Inflammatory macrophage treated with lipopolysaccharide for 4 hours (primary cell): ENCODE results near the gene S100PBP.

ENCODE experiments used
- DNase-seq: peaks from one replicate; pipeline ENCODE4 v3.0.0-alpha.2; 2020

The S100PBP gene

GRCh38 chr1:32871364-32872191 is 54.1 kb downstream of the S100PBP start:
- no peak for DNase-seq

DNA sequence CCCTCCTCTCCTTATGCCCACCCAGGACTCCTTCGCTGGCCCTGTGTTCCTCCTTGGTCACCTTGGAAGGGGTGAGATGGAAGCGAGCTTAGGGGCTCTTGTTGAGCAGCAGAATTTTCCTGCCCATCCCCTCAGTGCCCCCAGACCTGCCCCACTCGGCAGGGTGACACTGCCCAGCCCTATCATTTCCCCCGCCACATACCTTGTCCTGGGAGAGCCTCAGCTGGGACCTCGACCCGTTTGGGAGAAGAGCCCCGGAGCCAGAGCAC is 54.7 kb downstream of the S100PBP start:
- DNase-seq: no peak

- DNase-seq: no peak
These were observed 56.0 kb downstream of the S100PBP start for GRCh38 chr1:32873484-32873883.

DNA sequence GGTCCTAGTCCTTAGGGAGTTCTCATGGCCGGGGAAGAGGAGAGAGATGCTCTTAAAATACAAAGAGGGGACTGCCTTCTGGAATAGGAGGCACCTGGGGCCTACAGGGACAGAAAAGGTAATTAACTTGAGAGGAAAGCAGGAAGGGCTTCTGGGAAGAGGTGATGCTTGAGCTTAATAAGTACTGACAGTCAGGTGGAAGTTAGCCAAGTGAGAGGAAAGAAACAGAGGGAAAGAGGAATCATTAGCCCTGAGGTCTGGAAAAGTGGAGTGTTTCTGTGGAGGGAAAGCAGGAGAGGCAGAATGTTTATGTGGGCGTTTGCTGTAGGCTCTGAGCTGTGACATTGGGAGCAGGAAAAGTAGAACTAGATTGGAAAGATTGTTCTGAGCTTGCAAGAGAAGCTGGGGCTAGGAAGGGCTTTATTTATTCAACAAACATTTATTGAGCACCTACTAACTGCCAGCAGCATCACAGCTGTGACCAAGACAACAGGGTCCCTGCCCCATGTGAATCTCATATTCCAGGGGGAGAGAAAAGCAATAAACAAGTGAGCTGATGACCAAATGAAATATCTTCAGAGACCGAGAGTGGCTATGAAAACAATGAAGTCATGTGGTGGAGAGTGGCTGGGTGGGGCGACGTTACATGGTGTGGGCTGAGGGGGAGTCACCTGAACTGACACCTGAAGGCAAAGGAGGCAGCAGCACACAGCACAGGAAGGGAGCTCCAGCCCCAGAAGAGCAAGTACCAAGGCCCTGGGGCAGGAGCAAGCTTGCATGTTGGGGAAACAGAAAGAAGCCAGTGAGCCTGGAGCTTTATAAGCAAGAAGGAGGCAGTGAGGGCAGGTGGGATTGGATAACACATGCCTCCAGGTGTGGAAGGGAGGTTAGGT is 57.7 kb downstream of the S100PBP start:
- DNase-seq: no peak

DNA sequence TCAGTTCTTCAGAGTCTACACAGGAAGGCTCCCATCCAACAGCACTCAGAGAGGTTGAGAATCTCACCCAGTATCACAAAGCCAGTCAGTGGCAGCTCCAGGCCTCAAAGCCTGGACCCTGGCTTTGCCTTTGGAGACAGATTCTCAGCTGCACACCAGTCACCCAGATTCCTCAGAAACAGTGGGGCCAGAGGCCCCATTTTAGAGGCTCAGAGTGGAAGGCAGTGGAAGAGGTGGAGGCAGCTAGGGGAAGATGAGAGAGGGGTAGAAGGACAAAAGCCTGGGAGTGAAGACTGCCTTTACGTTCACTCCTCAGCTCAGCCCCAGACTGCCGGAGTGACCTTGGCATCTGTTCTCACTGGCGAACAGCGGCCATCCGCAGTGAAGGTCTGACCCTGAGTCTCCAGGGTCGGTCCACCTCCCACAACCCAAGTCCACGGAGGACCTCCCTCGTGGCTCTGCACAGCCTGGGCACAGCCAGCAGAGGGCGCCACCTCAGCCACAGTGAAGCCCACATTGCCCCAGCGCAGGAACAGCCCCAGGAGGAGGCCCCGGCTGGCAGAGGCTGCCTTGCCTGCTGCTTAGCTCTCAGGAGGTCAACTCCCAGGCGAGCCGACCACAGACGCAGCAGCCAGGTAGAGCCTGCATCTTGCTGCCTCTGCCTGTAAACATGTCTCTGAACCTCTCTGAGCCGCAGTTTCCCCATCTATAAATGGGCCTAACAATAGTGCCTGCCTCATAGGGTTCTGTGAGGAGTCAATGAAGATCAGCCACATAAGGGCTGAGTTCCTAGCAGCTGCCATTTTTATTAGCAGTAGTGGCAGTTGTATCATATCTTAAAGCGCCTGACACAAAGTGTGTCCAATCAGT is 59.1 kb downstream of the S100PBP start:
- DNase-seq: peak; percentile 65

- DNase-seq: no peak
These were observed 60.0 kb downstream of the S100PBP start for GRCh38 chr1:32877211-32878110.

GRCh38 chr1:32878183-32878582 is 60.7 kb downstream of the S100PBP start:
- DNase-seq: no peak

DNA sequence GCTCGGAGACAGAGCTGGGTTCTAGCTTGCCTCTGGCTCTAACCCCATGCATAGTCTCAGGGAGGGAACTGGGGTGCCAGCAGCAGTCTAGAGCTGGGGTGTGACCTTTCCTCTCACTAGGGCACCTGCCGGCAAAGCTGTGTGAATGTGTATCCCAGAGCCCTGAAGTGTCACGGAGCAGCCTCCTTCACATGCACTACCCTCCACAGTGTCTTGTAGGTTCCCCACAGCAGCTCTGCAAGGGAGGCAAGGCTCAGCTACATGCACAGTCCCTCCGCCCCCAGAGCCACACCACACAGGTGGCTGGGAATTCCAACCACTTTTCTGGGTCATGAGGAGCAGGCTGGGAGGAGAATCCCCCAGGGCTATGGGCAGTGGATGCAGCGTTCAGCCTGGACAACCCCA is 61.2 kb downstream of the S100PBP start:
- DNase-seq: no peak

GRCh38 chr1:32881291-32881690 is 63.8 kb downstream of the S100PBP start:
- no peak for DNase-seq

DNA sequence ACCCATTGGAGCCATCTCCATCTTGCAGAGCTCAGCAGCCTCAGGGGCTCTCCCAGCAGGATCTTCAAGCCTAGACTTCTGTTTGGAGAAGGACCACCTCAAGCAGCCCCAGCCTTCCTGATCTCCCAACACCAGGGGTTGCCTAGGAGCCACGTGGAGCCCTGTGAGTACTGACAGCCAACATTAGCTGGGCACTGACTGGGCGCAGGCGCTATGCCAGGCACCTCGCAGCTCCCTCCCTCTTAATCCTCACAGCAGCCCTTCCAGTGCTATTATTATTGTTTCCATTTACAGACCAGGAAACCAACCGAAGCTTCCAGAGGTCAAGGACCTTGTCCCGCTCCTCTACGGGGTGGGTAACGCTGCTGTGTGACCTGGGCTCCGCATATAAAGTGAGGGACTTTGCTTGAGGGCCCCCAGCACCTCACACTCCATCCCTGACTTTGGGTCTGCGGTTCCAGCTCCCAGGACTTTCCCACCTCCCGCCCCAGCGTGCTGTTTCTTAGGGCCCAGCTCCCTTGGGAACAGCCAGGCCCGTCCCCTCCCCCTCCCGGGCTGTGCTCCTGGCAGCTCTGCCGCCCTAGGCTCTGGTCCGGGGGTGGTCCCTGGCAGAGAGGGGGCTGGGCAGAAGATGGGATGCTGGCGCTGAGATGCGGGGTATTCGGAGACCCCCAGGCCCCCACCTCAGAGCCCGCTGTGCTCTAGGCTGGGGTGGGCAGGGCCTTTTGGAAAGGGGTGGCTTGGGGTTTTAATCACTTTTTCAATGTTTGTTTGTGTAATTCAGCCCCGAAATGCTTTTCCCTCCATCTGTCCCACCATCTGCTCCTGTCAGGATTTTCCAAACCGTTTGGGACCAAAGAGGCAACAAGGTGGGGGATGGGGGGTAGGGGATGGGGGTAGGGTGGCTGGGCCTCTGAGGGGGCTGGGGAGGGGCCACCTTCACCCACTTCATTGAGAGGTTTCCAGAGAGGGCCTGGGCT is 64.7 kb downstream of the S100PBP start:
- DNase-seq: no peak

GRCh38 chr1:32883338-32884031 is 66.0 kb downstream of the S100PBP start:
- no peak for DNase-seq

- no peak for DNase-seq
These were observed 66.5 kb downstream of the S100PBP start for GRCh38 chr1:32884032-32884372.

DNA sequence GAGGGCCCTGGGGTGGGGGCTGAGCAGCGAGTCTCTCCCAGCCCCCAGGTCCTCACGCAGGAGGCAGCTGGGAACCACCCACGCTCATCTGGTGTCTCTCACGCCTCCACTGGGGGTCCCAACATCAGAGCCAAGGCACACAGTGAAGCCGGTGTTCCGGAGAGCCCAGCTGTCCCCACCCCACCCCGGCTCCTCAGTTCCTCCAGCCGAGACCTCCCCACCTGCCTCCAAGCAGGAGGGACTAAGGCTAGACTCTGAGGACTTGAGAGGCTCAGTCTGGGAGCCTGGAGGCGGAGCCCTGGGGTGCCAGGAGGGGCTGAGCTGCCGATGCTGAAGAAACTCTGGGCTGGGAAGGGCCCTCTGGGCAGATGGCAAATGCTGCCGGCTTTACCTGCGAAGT is 67.3 kb downstream of the S100PBP start:
- DNase-seq: no peak

GRCh38 chr1:32885676-32886003 is 68.2 kb downstream of the S100PBP start:
- no peak for DNase-seq

DNA sequence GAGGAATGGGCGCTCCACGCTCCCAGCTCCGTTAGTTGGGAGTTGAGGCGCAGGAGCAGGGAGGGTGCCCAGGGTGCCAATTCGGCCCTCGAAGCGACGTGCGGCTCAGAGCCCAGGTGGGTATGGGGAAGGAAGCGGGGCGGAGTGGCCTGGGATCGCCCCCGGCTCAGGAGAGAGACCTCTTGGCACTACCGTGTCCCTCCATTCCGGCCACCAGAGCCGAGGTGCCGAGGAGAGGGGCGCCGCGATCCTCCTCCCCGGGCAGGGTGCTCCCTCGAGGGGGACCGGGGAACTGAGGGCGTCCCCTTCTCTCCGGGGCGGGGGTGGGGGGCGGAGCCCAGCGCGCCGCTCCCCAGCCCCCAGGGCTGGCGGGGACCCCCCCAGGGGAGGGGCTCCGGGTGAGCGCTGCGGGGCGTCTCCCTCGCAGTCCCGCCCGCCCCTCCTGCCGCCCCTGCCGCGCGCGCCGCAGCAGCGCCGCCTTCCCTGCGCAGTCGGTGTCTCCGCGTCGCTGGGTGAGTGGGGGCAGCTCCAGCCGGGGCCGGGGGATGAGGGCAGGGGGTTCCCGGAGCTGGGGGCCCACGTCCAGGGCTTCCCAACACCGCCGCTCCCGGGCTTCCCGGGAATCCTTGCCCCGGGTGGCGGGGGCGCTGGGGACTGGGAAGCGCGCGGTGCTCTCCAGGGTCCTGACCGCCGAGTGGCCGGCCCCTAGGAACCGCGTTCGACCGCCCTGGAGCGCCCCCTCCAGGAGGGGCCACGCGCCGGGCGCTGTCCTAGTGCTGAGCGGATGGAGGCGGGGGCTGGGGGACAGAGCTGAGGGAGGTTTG is 68.8 kb downstream of the S100PBP start, which contains the start of gene HPCA:
HPCA (plus strand) TSS at position 488 of the 824 bp plus-strand sequence. CDS start 2,408 bp downstream, outside the sequence.
- peak; percentile 26 for DNase-seq

- no peak for DNase-seq
These were observed 69.5 kb downstream of the S100PBP start for GRCh38 chr1:32886828-32887414.

DNA sequence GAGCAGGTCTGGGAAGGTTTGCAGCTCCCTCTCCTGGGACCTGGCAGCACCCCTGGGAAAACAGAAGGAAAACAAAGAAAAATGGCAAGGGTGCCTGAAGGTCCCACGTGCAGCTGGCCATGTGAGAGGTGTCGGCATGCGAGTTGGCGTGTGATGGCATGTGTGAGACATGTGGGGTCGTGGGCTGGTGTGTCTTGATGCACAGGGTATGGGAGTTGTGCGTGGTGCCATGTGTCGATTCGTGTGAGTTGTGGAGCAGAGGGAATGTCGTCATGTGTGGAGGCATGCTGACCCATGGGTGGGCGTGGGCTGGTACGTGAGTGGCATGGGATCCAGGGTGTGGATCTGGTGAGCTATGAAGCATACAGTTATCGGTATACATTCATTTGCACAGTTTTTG is 70.2 kb downstream of the S100PBP start:
- no peak for DNase-seq

- no peak for DNase-seq
These were observed 70.7 kb downstream of the S100PBP start for GRCh38 chr1:32888134-32888533.
